NOMO-1 treated with dmso at 0.1 percent for 144 hours (cell line): Measurements from ENCODE around the gene TACR1.

Experiments
- DNase-seq: peaks from one replicate; lab custom pipeline; 2025; ENCODE audit not compliant: unreplicated experiment; lab: John Stamatoyannopoulos, UW

TACR1 gene

DNA sequence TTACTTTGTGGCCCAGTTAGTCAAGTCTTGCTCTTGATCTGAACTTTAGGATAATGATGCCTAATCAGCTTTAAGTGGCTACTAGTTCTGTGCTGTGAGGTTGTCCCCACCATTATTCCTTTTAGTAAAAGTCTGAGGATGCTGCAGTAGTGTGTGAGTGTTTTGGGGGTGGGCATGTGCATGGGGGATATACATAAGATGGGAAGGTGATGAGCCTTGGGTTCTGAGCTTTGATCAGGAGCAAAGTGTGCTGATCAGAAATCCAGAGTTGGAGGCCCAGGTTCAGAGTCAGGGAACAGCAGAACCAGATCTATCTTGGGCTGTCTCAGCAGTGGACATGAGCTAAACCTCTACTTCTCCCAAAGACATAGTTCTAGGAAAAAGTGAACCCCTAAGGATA is 174.1 kb downstream of the TACR1 start:
- no peak for DNase-seq

DNA sequence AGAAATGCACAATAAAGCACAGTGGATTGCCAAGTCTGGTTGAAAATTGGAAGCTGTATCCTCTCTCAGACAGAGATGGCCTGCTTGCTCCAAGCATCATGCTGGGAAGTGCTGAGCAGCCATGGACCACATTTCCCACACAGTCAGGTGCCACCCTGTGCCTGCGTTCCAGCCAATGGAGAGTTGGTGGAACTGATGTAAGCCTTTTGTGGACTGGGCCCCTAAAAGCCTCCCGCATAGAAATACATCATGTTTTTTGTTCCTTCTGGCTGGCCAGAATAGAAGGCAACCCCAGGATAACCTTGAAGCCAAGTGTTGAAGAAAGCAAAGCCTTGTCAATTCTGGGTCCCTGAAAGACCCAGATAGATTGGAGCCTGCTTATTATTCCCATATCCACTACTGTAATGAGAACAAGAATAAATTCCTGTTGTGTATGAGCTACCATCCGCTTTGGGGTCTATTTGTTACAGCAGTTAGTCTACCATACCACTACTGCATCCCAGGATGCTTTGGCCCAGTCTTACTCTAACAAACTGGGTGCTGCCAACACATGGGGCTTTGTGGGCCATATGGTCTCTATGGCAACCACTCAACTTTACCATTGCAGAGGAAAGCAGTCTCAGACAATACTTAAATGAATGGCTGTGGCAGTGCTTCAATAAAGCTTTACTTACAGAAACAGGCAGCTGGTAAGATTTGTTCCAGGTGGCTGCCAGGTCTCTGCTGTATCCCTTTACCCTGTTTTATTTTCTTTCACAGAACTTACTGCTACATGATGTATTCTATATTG is 175.5 kb downstream of the TACR1 start:
- no peak for DNase-seq

DNA sequence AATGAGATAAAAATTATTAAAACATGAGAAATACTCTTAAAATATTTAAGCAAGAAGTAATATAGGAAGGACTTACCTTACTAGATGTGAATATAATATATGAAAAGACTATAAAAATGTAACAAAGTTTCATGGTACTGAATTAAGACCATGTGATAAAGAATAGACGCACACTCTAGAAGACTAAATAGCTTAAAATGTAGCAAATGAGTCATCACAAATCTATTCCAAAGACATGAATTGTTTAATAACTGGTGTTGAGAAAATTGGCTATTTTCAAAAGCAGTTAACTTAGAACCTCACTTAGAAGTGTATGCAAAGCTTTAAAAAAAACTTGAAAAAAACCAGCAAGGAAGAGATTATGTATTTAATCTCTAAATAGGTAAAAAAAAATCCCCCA is 176.8 kb downstream of the TACR1 start:
- no peak for DNase-seq

DNA sequence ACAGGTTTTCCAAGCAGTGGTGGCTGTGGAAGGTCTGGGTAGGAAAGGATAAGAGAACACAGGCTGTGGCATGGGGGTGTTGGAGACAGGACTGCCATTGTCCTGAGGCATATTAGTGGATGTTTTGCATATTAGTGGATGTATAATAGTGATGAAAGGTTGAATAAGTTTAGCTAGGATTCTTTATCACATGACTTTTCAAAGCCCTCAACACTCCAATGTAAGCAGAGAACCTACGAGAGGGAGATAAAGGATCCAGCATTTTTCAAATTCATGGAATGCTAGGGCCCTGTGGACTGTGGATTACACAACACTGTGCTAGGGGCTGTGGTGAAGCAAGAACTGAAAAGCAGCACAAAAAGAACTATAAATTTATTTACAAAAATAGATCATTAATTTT is 177.6 kb downstream of the TACR1 start:
- no peak for DNase-seq

DNA sequence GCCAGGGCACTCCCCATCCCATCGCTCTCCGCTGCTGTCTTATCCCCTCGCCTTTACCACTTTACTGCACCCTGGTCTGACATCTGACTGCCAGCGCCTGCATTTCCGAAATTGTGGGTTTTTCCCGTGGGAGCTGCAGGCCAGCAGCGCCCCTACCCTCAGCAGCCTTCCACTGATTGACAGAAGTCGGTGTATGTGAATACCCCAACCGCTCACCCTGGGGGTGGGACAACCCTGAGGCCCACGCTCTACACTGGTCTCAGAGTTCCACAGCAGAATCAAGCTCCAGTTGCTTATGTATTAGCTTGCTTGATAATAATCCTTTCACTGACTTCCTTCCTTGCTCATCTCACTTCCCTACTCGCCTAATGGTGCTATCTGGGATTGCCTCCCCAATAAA is 178.8 kb downstream of the TACR1 start:
- DNase-seq, result no peak

DNA sequence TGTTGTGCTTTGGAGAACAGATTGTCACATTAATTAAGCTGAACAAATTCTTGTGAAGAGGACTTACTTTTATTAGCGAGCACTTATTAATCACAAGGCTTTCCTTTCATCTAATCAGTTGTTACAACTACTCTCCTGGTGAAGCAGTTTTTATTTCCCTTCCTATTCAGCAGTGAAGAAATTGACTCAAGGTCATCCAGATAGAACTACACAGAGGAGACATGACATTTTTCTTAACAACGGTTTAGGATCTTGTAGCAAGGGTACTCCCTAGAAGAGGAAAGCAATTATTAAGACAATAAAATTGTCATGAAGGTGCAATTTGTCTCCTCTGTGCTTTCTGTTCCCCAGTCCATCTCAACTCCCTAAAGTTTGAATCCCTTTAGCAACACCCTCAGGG is 179.5 kb downstream of the TACR1 start:
- DNase-seq, result no peak

DNA sequence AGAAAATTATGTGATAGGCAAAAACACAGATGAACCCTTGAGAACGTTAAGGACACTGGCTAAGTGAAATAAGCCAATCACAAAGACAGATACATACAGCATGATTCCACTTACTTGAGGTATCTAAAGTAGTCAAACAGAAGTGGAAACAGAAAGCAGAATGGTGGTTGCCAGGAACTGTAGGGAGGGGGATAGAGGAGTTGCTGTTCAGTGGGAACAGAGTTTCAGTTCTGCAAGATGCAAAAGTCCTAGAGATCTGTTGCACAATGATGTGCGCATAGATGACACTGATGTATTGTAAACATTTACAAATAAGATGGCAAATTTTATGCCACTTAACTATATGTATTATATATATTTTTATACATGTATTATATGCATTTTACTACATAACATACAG is 181.2 kb downstream of the TACR1 start:
- peak; percentile 88 for DNase-seq

DNA sequence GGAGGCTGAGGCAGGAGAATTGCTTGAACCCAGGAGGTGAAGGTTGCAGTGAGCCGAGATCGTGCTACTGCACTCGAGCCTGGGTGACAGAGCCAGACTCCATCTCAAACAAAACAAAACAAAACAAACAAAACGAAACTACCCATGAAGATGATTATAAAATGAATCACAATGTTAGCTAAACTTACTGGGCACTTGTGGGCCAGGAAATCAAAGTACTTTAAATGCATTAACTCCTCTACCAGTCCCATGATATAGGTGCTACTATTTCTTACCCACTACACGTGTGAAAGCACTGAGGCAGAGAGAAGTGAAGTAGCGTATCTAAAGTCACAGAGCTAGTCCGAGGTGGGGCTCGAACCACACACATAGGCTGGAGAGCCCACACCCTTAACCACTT is 187.2 kb downstream of the TACR1 start:
- DNase-seq, result no peak

DNA sequence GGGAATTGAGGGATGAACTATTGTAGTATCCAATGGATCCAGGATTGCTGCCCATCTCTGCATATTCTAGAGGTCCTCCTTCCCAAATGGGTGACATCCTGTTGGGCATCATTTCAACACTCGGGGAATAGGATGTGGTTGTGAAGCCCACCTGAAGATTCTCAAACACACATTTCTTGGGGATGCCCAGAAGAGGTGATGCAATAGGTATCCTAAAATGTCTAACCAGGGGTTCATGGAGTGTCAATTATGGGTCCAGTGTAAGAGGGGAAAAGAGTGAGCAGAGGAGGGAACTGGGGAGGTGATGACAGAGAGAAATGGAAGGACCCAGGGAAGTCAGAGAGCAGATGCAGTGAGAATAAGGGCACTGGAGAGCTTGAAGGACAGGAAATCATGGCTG is 188.7 kb downstream of the TACR1 start:
- no peak for DNase-seq

DNA sequence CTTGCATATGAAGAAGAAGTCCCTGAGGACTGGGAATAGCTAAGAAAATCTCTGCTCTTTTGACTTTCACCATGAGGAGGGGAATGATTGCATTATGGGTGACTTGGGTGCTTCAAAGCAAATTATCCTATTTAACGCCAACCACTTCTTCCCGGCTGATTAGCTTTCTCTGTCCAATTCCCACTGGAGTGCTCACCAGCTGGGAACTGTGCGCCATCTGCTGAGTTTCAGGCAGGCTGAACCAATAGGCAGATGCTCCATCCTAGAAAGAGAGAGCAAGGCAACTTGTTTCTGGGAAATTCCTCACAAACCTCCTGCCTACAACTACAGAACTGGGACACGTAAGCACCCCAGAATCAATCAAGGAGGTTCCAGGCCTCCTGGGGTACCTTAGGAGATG is 191.5 kb downstream of the TACR1 start:
- no peak for DNase-seq

DNA sequence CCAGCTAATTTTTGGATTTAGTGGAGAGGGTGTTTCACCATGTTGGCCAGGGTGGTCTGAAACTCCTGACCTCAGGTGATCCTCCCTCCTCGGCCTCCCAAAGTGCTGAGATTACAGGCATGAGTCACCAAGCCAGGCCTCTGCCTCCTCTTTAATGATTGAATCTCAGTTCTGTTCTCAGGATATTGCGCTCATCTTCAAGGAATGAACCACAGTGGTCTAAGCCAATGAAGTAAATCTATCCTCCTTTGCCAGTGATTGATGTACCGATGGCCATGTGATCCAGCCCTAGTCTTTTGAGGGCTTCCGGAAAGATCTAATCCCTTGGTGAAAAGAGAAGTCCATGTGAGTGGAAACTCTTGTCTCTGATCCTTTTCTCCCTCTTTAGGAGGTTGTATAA is 192.3 kb downstream of the TACR1 start:
- DNase-seq, result no peak

DNA sequence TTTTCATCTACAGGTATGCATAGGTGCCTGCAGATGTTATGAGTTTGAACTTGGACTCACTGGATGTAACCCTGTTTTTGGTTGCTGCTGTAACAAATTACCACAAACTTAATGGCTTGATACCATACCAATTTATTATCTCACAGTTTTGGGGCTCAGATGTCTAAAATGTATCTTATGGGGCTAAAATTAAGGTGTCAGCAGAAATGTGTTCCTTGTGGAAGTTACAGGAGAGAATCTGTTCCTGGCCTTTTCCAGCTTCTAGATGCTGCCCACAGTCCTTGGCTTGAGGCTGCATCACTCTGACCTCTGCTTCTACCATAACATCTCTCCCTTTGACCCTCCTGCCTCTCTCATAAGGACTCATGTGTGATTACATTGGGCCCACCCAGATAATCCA is 193.3 kb downstream of the TACR1 start:
- DNase-seq, result no peak

DNA sequence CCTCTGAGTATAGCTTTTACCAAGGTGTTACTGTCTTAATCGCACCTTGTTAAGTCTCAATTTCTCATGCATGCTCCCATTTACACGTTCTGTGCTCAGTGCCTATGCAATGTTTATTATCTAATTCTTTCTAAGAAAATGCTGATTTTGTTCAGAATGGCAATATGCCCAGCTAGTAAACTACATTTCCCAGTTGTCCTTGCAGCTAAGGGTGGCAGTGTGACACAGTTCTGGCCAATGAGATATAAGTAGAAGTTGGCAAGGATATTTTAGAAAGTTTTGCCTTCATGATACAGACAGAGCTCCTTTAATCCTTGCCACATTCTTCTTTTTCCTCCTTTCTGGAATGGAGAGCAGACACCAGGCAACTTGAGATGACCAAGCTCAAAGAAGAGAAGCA is 195.5 kb downstream of the TACR1 start:
- DNase-seq, result no peak

DNA sequence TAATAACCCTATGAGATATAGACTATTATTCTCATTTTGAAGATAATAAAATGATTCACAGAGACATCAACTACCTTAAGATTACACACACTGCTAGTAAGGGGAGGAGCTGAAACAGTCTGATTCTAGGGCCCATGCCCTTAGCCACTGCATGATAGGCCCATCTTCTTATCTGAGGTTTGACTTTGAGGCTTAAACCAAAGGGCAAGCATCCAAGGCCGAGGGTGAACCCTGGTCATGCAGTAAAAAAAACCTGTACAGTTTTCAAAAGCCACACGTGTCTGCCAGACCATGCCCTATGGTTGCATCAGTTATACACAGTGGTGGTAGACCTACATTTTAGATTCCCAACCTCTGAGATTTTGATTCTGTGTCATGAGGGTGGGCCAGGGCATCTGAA is 196.0 kb downstream of the TACR1 start:
- no peak for DNase-seq

DNA sequence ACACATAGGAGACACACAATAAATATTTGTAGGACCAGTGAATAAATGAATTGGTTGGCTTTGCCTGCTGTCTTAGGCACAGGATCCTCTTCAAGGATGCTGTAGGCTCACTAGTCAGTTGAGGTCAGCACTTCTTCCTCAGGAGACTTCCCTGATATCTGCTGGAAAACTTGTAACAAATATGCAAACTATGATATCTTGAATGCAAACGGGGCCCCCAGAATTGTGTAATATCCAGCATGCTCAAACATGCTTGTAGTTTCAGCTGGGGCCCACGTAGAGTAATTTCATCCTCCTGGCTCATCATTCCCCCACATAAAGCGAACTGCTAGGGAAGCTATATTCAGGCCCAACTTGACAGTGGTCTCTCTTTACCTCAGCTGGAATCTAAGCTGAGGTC is 197.3 kb downstream of the TACR1 start:
- peak; percentile 6 for DNase-seq

DNA sequence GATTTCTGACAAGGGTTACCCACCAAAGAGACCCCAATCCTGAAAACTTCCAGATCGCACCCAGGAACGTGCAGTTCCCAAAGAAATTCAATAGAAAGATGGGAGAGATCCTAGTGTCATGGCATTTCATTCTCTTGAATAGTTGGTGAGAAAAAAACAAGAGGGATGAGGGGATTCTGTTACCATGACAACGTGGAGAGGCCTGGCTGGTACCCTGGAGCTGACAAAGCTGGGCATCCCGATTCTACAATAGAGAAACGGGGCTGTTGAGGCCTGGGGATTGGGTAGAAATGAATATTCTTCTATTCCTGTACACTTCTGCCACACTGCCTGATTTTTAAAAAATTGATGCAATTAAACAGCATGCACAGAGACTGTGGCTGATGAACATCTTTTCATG is 199.9 kb downstream of the TACR1 start:
- DNase-seq, result no peak
